ENCODE measurements around the gene TLR8. TPM values are rescaled to one million over a fixed set of nuclear protein-coding genes. Genes with fewer than 3 reads are reported as not detected.

Gene TLR8
- total and polyA plus RNA-seq, 2 of the 13 experiments (the other 11 are each of a cell fraction or from before 2014, with no cell fraction given), result not detected

DNA sequence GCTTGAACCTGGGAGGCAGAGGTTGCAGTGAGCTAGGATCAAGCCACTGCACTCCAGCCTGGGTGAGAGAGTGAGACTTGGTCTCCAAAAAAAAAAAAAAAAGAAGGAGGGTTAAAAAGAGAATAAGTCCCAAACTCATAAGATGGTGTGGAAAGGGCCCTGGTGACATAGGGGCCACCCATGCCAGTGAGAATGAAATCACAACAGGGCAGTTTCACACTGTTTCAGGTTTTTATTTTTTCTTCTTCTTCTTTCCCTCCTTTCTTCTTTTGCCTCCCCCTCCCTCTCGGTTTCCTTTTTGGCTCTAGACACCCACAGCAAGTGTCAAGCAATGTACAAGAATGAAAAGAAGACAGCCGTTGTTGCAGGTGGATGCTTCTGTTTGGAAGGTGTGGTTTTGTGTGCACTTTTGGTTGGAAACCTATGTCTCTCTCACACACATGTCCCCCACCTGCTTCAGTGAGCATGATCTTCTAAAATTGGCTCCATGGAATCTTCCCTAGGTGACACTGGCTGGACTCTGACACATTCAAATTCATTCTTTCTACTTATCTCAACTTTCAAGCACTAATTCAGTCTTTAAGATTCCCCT is 14.4 kb upstream of the TLR8 start:
- Histone ChIP-seq H3K9ac (ENCODE audit: insufficient read depth, low read depth, low read length) (no peak overlapping the region), H3K4me2 (ENCODE audit: low read depth, low read length) (no peak overlapping the region), H3K9me3 (ENCODE audit: low read length) (no peaks in the 10 kb centered on the region), H3K4me3 (replicated peaks in 1 of 3; ENCODE audit: insufficient read depth in 1 of 3, low read depth in 2 of 3, low read length in 3 of 3) (no peak overlapping the region), H3K27ac (ENCODE audit: extremely low read length, insufficient read depth, low read length) (no peak overlapping the region), H3K27me3 (ENCODE audit: control insufficient read depth in 1 of 2, insufficient read depth in 2 of 2, low read length in 2 of 2) (no peaks in the 10 kb centered on the region), H2AFZ (ENCODE audit: low read length) (no peak overlapping the region), H3K36me3 (replicated peaks in 1 of 2; ENCODE audit: control insufficient read depth in 1 of 2, insufficient read depth in 2 of 2, low read length in 2 of 2) (no peaks in the 10 kb centered on the region), H3K4me1 (ENCODE audit: insufficient read depth, low read length) (no peaks in the 10 kb centered on the region), H4K20me1 (ENCODE audit: insufficient read depth, low read length) (no peaks in the 10 kb centered on the region), H3K79me2 (ENCODE audit: insufficient read depth, low read length) (no peaks in the 10 kb centered on the region)
- intact Hi-C loops (cut with micrococcal nuclease; ENCODE audit: unreplicated experiment) (no loop called here), in situ Hi-C loops (cut with HindIII; ENCODE audit: extremely low pct_ligation_motif_present, low pct_unique_long_range_greater_than_20kb) (loop anchor here (5.0 kb wide), 1 partner anchor 70 kb away; no protein-coding TSS in a partner anchor)
- DNase-seq (ENCODE audit: low spot score) (no peak), ATAC-seq (no peak), FAIRE-seq (no peak)
- TF ChIP-seq RXRA (CRISPR knock-in tag; IDR thresholded peaks at IDR 0.05) (no peak), ZNF883 (CRISPR knock-in tag; IDR thresholded peaks at IDR 0.05; ENCODE audit: not compliant biosample characterization) (no peak), JARID2 (CRISPR knock-in tag; IDR thresholded peaks at IDR 0.05; ENCODE audit: insufficient replicate concordance) (no peak), ADNP (CRISPR knock-in tag; IDR thresholded peaks at IDR 0.05) (no peak), GATAD1 (CRISPR knock-in tag; IDR thresholded peaks at IDR 0.05) (no peak), KDM5B (CRISPR knock-in tag; IDR thresholded peaks at IDR 0.05; ENCODE audit: borderline replicate concordance) (no peak)
- BruUV-seq (replicated peaks), result no TSS peak
- WGBS (ENCODE audit: low lambda C conversion rate), result 5% methylated on average over 2 of the region's 2 CpGs
- ChIA-PET POLR2A (no interaction called here), CTCF (ENCODE audit: low intra/inter-chr PET ratio, low total read pairs) (interaction anchor here (4.6 kb wide), 1 partner anchor 78 kb away, joined by 58 read pairs; no protein-coding TSS in a partner anchor)

DNA sequence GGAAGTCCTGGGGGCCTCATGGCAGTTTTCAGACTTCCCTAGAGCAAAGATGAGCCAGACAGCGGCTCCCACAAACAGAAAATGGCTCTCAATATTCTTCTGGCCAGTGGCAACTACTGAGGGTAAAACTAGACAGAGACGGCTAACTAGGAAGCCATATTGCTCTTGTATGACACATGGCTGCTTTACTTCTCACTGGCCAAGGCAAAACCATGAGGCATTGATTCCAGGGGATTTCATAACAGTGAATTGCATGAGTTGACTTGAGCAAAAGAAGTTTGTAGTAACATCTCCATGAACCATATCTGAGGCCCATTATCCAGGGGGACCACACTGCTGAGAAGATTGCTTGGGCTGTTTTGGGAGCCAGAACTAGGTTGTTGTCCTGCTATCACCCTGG is 13.7 kb upstream of the TLR8 start:
- 83% methylated on average over 1 of the region's 2 CpGs for WGBS (ENCODE audit: low lambda C conversion rate)
- no peaks in the 10 kb centered on the region for H3K27me3 ChIP-seq (ENCODE audit: control insufficient read depth in 1 of 2, insufficient read depth in 2 of 2, low read length in 2 of 2)
- in situ Hi-C loops (cut with HindIII; ENCODE audit: extremely low pct_ligation_motif_present, low pct_unique_long_range_greater_than_20kb) (loop anchor here (5.0 kb wide), 1 partner anchor 70 kb away; no protein-coding TSS in a partner anchor), intact Hi-C loops (cut with micrococcal nuclease; ENCODE audit: unreplicated experiment) (no loop called here)
- no peak overlapping the region for H3K4me2 ChIP-seq (ENCODE audit: low read depth, low read length)
- TF ChIP-seq FOXC1 (CRISPR knock-in tag; IDR thresholded peaks at IDR 0.05; ENCODE audit: borderline replicate concordance) (no peak), RAD51 (IDR thresholded peaks at IDR 0.05; ENCODE audit: borderline replicate concordance) (no peak), KDM4B (CRISPR knock-in tag; IDR thresholded peaks at IDR 0.05) (no peak), RBFOX2 (IDR thresholded peaks at IDR 0.05; ENCODE audit: low read depth, low read length) (no peak), FOXP1 (IDR thresholded peaks at IDR 0.05) (no peak), FOXP1 (CRISPR knock-in tag; IDR thresholded peaks at IDR 0.05) (no peak)
- no peaks in the 10 kb centered on the region for H3K36me3 ChIP-seq (replicated peaks in 1 of 2; ENCODE audit: control insufficient read depth in 1 of 2, insufficient read depth in 2 of 2, low read length in 2 of 2)
- FAIRE-seq (no peak), ATAC-seq (no peak), DNase-seq (ENCODE audit: low spot score) (no peak)
- no peak overlapping the region for H3K4me3 ChIP-seq (replicated peaks in 1 of 3; ENCODE audit: insufficient read depth in 1 of 3, low read depth in 2 of 3, low read length in 3 of 3)
- CTCF ChIA-PET (ENCODE audit: low intra/inter-chr PET ratio, low total read pairs), result interaction anchor here (1.6 to 4.6 kb wide), 2 partner anchors 75 to 78 kb away, joined by 6 to 58 read pairs; no protein-coding TSS in a partner anchor
- H3K79me2 ChIP-seq (ENCODE audit: insufficient read depth, low read length), result no peaks in the 10 kb centered on the region
- H4K20me1 ChIP-seq (ENCODE audit: insufficient read depth, low read length), result no peaks in the 10 kb centered on the region
- BruUV-seq (replicated peaks), result no TSS peak
- no peak overlapping the region for H3K27ac ChIP-seq (ENCODE audit: extremely low read length, insufficient read depth, low read length)
- H2AFZ ChIP-seq (ENCODE audit: low read length), result no peak overlapping the region
- H3K9me3 ChIP-seq (ENCODE audit: low read length), result no peaks in the 10 kb centered on the region
- H3K9ac ChIP-seq (ENCODE audit: insufficient read depth, low read depth, low read length), result no peak overlapping the region
- no peaks in the 10 kb centered on the region for H3K4me1 ChIP-seq (ENCODE audit: insufficient read depth, low read length)
- POLR2A ChIA-PET, result no interaction called here

Measured in HepG2 (cell line).